Measurements from ENCODE around the gene ZC3H8. TPM values are rescaled to one million over a fixed set of nuclear protein-coding genes. Genes with fewer than 3 reads are reported as not detected.
"Not testable (repeated sequence)": the region's sequence is repeated elsewhere in the genome, so short reads cannot be mapped to it uniquely, and the experiment has no call there.

ZC3H8 gene
- polyA plus RNA-seq, 1 donor, result 16.2 TPM

DNA sequence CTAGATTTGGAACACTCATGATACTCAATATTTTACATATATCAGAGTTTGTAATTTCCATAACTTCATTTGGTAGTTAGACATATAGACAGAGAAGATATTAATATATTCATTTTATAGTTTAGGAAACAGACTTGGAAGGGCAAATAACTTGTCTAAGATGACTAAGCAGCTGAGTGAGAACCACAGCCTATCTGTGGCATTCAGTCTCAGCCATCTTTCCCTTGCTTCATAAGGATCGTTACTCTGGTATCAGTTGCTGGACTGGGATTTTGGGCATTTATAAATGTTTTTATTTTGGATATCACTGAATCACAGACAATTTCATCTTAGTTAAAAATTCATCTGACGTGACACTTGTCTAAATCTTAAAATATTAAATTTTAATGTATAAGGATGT lies 28.7 kb upstream of the ZC3H8 start:
- H3K4me3 ChIP-seq (ENCODE audit: low read length); H3K4me1 ChIP-seq (ENCODE audit: control insufficient read depth, insufficient read depth, low read length); H3K9me3 ChIP-seq (ENCODE audit: control insufficient read depth, low read depth, low read length); DNase-seq; H3K27me3 ChIP-seq (ENCODE audit: control insufficient read depth, insufficient read depth, low read length); H3K27ac ChIP-seq (ENCODE audit: low read length); H3K36me3 ChIP-seq (ENCODE audit: control insufficient read depth, insufficient read depth, low read length): not testable (repeated sequence)
- WGBS (ENCODE audit: insufficient coverage, low lambda C conversion rate), result 100% methylated on average over 1 of the region's 2 CpGs

DNA sequence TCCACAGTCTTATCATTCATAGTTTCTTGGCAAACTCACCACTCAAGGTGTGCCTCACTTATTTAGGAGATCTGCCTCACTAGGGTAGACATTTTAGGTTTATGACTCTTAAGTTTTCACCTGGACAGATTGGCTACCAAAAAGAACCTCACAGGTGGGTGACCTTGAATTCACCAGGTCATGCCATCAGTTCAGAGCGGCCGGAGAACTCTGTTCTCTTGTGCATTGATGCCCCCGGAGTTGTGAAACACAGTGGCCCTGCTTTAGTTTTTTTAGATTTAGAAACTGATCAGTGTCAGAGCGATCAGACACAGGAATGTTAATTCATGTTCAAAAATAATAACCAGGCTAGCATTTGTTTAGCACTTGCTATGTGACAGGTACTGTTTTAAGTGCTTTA lies 27.2 kb upstream of the ZC3H8 start:
- not testable (repeated sequence) for DNase-seq; H3K4me3 ChIP-seq (ENCODE audit: low read length)
- no CpG with 5 or more reads among the region's 4 CpGs for WGBS (ENCODE audit: insufficient coverage, low lambda C conversion rate)

GRCh38 chr2:112277596-112278220 lies 22.9 kb upstream of the ZC3H8 start:
- no peak overlapping the region for H3K27ac ChIP-seq (ENCODE audit: low read length)
- H3K9me3 ChIP-seq (ENCODE audit: control insufficient read depth, low read depth, low read length), result peaks cover 6% of the 10 kb centered on the region
- H3K27me3 ChIP-seq (ENCODE audit: control insufficient read depth, insufficient read depth, low read length), result no peaks in the 10 kb centered on the region
- no peaks in the 10 kb centered on the region for H3K36me3 ChIP-seq (ENCODE audit: control insufficient read depth, insufficient read depth, low read length)
- H3K4me1 ChIP-seq (ENCODE audit: control insufficient read depth, insufficient read depth, low read length), result peaks cover 3% of the 10 kb centered on the region
- no peak overlapping the region for H3K4me3 ChIP-seq (ENCODE audit: low read length)
- WGBS (ENCODE audit: insufficient coverage, low lambda C conversion rate), result 93% methylated on average over 3 of the region's 5 CpGs
- no peak for DNase-seq

More for the DNA sequence above, 27.2 kb upstream of the ZC3H8 start:
- H3K27ac ChIP-seq (ENCODE audit: low read length); H3K27me3 ChIP-seq (ENCODE audit: control insufficient read depth, insufficient read depth, low read length); H3K9me3 ChIP-seq (ENCODE audit: control insufficient read depth, low read depth, low read length); H3K4me1 ChIP-seq (ENCODE audit: control insufficient read depth, insufficient read depth, low read length); H3K36me3 ChIP-seq (ENCODE audit: control insufficient read depth, insufficient read depth, low read length): not testable (repeated sequence)

DNA sequence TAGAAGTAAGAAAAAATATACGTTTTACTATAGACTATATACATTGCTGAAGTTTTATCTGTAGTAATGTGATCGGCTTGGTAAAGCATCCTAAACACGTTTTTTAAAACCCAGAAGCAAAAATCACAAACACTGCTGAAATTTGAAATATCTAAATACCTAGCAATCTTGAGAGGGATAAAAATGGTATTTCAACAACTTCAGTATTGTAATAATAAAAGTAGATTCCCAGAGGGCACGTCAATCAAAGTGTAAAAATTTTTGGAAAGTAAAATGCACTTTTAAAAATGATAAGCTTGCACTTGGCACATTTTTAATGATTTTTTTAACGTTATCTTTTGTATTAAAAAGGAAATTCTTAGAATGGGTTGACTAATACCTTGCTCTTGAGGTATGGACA lies 22.1 kb upstream of the ZC3H8 start:
- WGBS (ENCODE audit: insufficient coverage, low lambda C conversion rate), result 84% methylated on average over 3 of the region's 5 CpGs
- no peak overlapping the region for H3K27ac ChIP-seq (ENCODE audit: low read length)

DNA sequence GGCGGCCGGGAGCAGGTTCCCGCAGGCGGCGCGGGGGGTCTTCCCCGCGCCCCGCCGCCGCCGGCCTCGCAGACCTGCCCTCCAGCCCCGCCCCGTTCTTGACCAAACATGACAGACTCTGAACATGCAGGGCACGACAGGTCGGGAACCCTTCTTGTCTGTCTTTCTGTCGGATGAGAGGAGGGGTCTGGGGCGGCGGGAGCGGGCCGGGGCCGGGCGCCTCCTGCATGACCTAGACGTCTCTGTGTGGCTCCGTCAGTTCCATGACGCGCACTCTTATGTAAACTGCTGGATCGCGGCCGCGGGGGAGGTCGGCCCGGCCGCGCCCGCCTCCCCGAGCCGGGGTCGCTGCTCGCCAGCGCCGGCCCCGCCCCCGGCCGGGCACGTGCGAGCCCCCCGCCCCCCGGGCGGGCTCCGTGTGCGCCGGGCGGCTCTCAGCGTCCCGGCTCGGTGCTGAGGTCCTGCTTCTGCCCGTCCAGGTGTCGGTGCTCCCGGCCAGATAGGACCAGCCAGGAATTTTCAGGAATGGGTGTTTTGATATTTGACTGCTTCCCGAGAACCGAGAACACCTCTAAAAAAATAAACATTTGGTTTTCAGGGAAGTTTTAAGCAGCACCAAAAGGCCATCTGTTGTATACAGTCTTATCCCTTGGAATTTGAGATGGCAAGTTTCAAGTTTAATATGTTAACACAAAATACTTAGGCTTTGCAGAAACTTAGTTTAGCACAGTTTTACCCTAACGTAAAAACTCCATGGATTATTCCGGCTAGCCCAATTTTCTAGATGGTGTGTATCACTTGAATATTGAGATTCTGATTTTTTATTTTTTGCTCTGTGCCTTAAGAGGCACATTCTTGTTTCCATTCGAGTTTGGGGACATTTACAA lies 21.3 kb upstream of the ZC3H8 start:
- peak; percentile 84 to 90 for DNase-seq
- Histone ChIP-seq H3K27me3 (ENCODE audit: control insufficient read depth, insufficient read depth, low read length) (no peaks in the 10 kb centered on the region), H3K4me1 (ENCODE audit: control insufficient read depth, insufficient read depth, low read length) (peaks cover 3% of the 10 kb centered on the region), H3K36me3 (ENCODE audit: control insufficient read depth, insufficient read depth, low read length) (no peaks in the 10 kb centered on the region), H3K4me3 (ENCODE audit: low read length) (peak overlapping the region; percentile 100), H3K9me3 (ENCODE audit: control insufficient read depth, low read depth, low read length) (peaks cover 6% of the 10 kb centered on the region), H3K27ac (ENCODE audit: low read length) (peak overlapping the region; percentile 100)
- WGBS (ENCODE audit: insufficient coverage, low lambda C conversion rate), result 0% methylated on average over 1 of the region's 66 CpGs

More for the DNA sequence above, 22.1 kb upstream of the ZC3H8 start:
- H3K9me3 ChIP-seq (ENCODE audit: control insufficient read depth, low read depth, low read length), result peaks cover 6% of the 10 kb centered on the region
- no peaks in the 10 kb centered on the region for H3K27me3 ChIP-seq (ENCODE audit: control insufficient read depth, insufficient read depth, low read length)
- no peak for DNase-seq
- no peaks in the 10 kb centered on the region for H3K36me3 ChIP-seq (ENCODE audit: control insufficient read depth, insufficient read depth, low read length)
- H3K4me1 ChIP-seq (ENCODE audit: control insufficient read depth, insufficient read depth, low read length), result peaks cover 3% of the 10 kb centered on the region
- peak overlapping the region; percentile 100 for H3K4me3 ChIP-seq (ENCODE audit: low read length)

DNA sequence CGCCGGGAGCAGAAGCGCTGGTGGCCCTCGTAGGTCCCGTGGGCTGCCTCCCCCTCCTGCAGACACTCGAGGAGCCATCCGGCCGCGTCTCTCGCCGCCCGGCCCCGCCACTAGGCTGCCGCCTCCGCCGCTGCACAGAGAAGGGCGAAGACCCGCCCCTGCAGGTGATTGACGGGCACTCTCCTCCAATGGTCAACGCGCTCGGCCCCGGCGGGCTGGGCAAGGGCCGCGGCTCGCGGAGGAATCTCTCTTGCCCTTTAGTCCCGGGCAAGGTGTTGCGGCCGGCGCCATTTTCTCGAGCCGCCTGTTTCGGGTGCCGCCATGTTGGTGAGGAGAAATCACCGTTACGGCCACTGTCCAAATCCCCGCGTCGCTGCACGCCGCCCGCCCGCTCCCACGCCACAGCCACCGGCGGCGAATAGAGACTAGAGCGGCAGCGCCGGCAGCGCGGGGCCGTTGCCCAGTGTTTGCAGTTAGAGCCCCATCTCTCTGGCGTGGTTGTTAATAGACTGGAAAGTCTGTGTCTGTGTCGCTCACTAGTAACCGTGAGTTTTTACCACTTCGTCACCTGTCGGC lies 20.6 kb upstream of the ZC3H8 start, which contains the start of gene ZC3H6:
TSS of gene ZC3H6 (plus strand) at position 287 of the 576 bp plus-strand sequence. CDS start 398 bp downstream, outside the sequence.
- peak within 1 kb of the TSS; percentile 100 for H3K27ac ChIP-seq (ENCODE audit: low read length)
- peak within 1 kb of the TSS; percentile 100 for H3K4me3 ChIP-seq (ENCODE audit: low read length)
- DNase-seq, result peak; percentile 97 to 99
- H3K4me1 ChIP-seq (ENCODE audit: control insufficient read depth, insufficient read depth, low read length), result peaks cover 3% of the 10 kb centered on the region
- H3K9me3 ChIP-seq (ENCODE audit: control insufficient read depth, low read depth, low read length), result peaks cover 6% of the 10 kb centered on the region
- H3K36me3 ChIP-seq (ENCODE audit: control insufficient read depth, insufficient read depth, low read length), result no peaks in the 10 kb centered on the region
- no peaks in the 10 kb centered on the region for H3K27me3 ChIP-seq (ENCODE audit: control insufficient read depth, insufficient read depth, low read length)
- no CpG with 5 or more reads among the region's 60 CpGs for WGBS (ENCODE audit: insufficient coverage, low lambda C conversion rate)

DNA sequence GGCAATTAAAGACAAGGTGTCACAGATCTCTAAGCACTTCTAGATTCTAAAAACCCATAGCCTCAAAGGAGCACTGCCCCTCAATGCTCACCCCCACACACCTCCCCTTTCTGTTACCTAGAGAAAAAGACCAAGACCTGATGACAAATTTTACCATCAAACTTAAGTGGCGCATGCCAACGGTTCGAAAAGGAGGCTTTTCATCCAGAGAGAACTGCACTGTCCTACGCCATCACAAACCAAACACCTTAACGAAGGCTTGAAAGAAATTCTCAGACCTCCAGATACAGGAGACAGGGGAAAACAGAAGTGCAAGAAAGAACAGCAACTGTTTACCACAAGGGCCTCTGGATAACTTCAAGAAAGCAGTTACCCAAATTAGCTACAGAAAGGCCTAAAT lies 18.5 kb upstream of the ZC3H8 start:
- no peak for DNase-seq
- no peaks in the 10 kb centered on the region for H3K36me3 ChIP-seq (ENCODE audit: control insufficient read depth, insufficient read depth, low read length)
- H3K4me1 ChIP-seq (ENCODE audit: control insufficient read depth, insufficient read depth, low read length), result peaks cover 3% of the 10 kb centered on the region
- H3K4me3 ChIP-seq (ENCODE audit: low read length), result no peak overlapping the region
- H3K9me3 ChIP-seq (ENCODE audit: control insufficient read depth, low read depth, low read length), result peaks cover 6% of the 10 kb centered on the region
- no peaks in the 10 kb centered on the region for H3K27me3 ChIP-seq (ENCODE audit: control insufficient read depth, insufficient read depth, low read length)
- no peak overlapping the region for H3K27ac ChIP-seq (ENCODE audit: low read length)
- no CpG with 5 or more reads among the region's 5 CpGs for WGBS (ENCODE audit: insufficient coverage, low lambda C conversion rate)

DNA sequence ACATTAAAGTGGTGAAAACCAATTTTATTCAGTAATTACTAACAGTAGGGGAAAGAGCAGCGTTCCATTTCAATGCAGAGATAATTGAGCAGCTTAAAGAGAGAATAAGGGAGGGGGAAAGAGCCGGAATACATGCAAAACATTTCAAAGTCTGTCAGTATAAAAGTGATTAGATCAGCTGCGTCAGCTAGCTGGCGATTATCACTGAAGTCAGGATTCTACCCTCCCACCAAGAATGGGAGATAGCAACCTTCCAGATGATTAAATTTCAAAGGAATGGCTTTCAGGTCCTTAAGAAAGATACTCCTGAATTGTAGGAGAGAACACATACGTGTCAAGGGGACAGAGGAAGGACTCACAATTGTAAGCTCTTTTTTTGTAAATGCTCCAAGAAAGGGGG lies 17.8 kb upstream of the ZC3H8 start:
- Histone ChIP-seq H3K27me3 (ENCODE audit: control insufficient read depth, insufficient read depth, low read length) (no peaks in the 10 kb centered on the region), H3K4me1 (ENCODE audit: control insufficient read depth, insufficient read depth, low read length) (peaks cover 3% of the 10 kb centered on the region), H3K27ac (ENCODE audit: low read length) (no peak overlapping the region), H3K4me3 (ENCODE audit: low read length) (no peak overlapping the region), H3K36me3 (ENCODE audit: control insufficient read depth, insufficient read depth, low read length) (no peaks in the 10 kb centered on the region), H3K9me3 (ENCODE audit: control insufficient read depth, low read depth, low read length) (peaks cover 6% of the 10 kb centered on the region)
- no peak for DNase-seq
- 90% methylated on average over 2 of the region's 5 CpGs for WGBS (ENCODE audit: insufficient coverage, low lambda C conversion rate)

DNA sequence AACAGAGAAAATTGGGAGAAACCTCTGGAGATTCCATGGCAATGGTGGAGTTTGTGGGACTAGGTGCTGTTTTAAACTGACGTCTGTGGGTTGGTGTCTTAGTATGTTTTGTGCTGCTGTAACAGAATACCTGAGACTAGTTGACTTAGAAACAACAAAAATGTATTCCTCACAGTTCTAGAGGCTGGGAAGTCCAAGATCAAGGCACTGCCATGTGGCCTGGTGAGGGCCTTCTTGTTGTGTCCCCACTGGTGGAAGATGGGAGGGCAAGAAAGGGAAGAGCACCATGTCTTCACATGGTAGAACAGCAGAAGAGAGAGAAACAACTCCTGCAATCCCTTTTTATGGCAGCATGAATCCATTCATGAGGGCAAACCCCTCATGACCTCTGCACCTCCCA lies 13.7 kb upstream of the ZC3H8 start:
- Histone ChIP-seq H3K4me3 (ENCODE audit: low read length) (no peak overlapping the region), H3K9me3 (ENCODE audit: control insufficient read depth, low read depth, low read length) (no peaks in the 10 kb centered on the region), H3K27ac (ENCODE audit: low read length) (no peak overlapping the region), H3K36me3 (ENCODE audit: control insufficient read depth, insufficient read depth, low read length) (no peaks in the 10 kb centered on the region), H3K4me1 (ENCODE audit: control insufficient read depth, insufficient read depth, low read length) (no peaks in the 10 kb centered on the region), H3K27me3 (ENCODE audit: control insufficient read depth, insufficient read depth, low read length) (no peaks in the 10 kb centered on the region)
- WGBS (ENCODE audit: insufficient coverage, low lambda C conversion rate), result 100% methylated on average over 1 of the region's 1 CpG
- DNase-seq, result no peak

GRCh38 chr2:112262876-112263275 lies 8.0 kb upstream of the ZC3H8 start:
- Histone ChIP-seq H3K27me3 (ENCODE audit: control insufficient read depth, insufficient read depth, low read length) (no peaks in the 10 kb centered on the region), H3K9me3 (ENCODE audit: control insufficient read depth, low read depth, low read length) (no peaks in the 10 kb centered on the region), H3K36me3 (ENCODE audit: control insufficient read depth, insufficient read depth, low read length) (no peaks in the 10 kb centered on the region), H3K27ac (ENCODE audit: low read length) (no peak overlapping the region), H3K4me3 (ENCODE audit: low read length) (no peak overlapping the region), H3K4me1 (ENCODE audit: control insufficient read depth, insufficient read depth, low read length) (no peaks in the 10 kb centered on the region)
- DNase-seq, result no peak

Data from large intestine (tissue), 3 donors.